Left lung (tissue), 10 donors: Measurements from ENCODE around the gene ACTRT2. TPM values are rescaled to one million over a fixed set of nuclear protein-coding genes. Genes with fewer than 3 reads are reported as not detected.

ENCODE experiments used
- ATAC-seq: fragments of 200-7000 bp; cut with Tn5 transposase; one replicate; pipeline ENCODE4 v1.9.1; 2020; ENCODE audit warnings: moderate library complexity
- DNase-seq, 4 donors: peaks; one replicate each; pipeline ENCODE4 v3.0.0-alpha.2; 2013 to 2020
- H3K27ac ChIP-seq, 2 donors: fragments of 200-600 bp; sonication (generic) in 1 of 2; one replicate each; pipeline versions ENCODE4 v1.5.0 to v1.8.0; 2020 to 2021
- H3K27me3 ChIP-seq, 2 donors: fragments of 200-600 bp; sonication (generic) in 1 of 2; one replicate each; pipeline versions ENCODE4 v1.5.0 to v1.8.0; 2020 to 2021
- H3K36me3 ChIP-seq, 2 donors: fragments of 200-600 bp; sonication (generic) in 1 of 2; one replicate each; pipeline versions ENCODE4 v1.5.0 to v1.8.0; 2020 to 2021
- H3K4me1 ChIP-seq, 2 donors: fragments of 200-600 bp; one replicate each; pipeline ENCODE4 v1.8.0; 2021
- H3K4me3 ChIP-seq, 2 donors: fragments of 200-600 bp; sonication (generic) in 1 of 2; one replicate each; pipeline versions ENCODE4 v1.5.0 to v1.8.0; 2020 to 2021; ENCODE audit warnings: mild to moderate bottlenecking in 1 of 2
- H3K9me3 ChIP-seq, 2 donors: fragments of 200-600 bp; sonication (generic) in 1 of 2; one replicate each; pipeline versions ENCODE4 v1.5.0 to v1.8.0; 2020 to 2021
- CTCF ChIP-seq, 2 donors: fragments of 200-600 bp; sonication (generic) in 1 of 2; IDR thresholded peaks; one replicate each; pipeline versions ENCODE4 v1.5.0 to v1.8.0; 2021; ENCODE audit warnings: antibody characterized with exemption in 2 of 2
- intact Hi-C, 2 donors: fragments of 100-400 bp; cut with DNase I; formaldehyde crosslinking; loops; one replicate each; pipeline versions ENCODE4 v1.11.2 to v1.14.2; 2022
- polyA plus RNA-seq, 6 donors: library from polyadenylated mRNA; unstranded; fragments of 120-200 nt; gene quantifications; one replicate each; pipeline ENCODE4 v1.2.1, GENCODE V29; 2013; ENCODE audit not compliant: insufficient read length in 6 of 6
- total RNA-seq, 2 donors: library from RNA; stranded (reverse); fragmentation: NEBNext Ultra II Directional; extraction: Animal tissue kit (Norgen Biotek cat#: 25700); gene quantifications; one replicate each; pipeline ENCODE4 v1.2.1, GENCODE V29; 2021
- donor health status: DM: no; HTN: yes; CAD: no.
- donor health status: DM: no; HTN: no; CAD: no.

Gene ACTRT2
- total and polyA plus RNA-seq, 8 donors: not detected

GRCh38 chr1:3060127-3060526 lies 38.9 kb downstream of the ACTRT2 start:
- Histone ChIP-seq H3K9me3 (no peaks in the 10 kb centered on the region), H3K27me3 (peaks cover 19 to 61% of the 10 kb centered on the region in 2 donors), H3K27ac (no peak overlapping the region), H3K4me1 (peaks cover 0 to 4% of the 10 kb centered on the region in 2 donors), H3K36me3 (no peaks in the 10 kb centered on the region), H3K4me3 (no peak overlapping the region)
- intact Hi-C loops: no loop called here
- ATAC-seq (no peak), DNase-seq (no peak)
- no peak for TF ChIP-seq CTCF (IDR thresholded peaks at IDR 0.05)

DNA sequence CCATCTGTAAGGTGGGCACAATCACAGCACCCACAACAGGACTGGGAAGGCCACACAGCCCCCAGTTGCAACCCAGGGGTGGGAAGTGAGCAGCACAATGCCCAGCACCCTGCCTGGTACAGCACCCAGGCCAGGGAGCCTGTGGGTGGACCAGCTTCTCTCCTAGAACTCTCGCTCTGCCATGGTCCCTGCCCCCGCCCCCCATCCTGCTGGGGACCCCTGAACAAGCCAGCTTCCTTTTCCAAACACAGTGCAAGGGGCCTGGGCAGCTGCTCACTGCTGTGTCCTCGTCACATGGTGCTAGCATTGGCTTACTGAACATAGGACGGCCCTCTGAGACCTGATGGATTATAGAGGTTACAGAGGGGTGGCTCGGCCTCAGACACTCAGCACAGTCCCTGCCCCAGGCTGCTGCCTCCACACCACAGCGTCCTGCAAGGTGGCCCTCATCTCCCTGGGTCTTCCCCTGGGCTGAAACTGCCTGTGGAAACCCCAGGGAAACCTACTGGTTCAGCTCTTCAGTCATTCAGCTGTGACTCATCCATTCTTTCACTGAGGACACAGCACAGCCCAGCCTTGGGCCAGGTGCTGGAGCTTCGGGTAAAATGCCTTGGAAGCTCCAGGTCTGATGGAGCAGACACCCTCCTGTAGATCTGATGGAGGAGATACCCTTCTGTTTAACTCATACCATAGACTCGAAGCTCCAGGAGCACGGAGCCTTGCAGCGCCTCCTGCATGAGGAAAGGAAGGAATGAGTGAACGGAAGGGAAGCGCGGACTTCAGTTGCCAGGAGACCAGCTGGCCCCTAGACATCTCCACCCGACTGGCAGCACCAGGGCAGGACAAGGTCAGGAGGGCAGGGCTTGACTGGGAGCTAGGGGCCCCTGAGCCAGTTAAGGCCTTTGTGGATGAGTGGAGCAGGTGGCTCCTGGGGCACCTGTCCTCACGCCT lies 39.6 kb downstream of the ACTRT2 start:
- intact Hi-C loops: no loop called here
- Histone ChIP-seq H3K27me3 (peaks cover 23 to 65% of the 10 kb centered on the region in 2 donors), H3K27ac (no peak overlapping the region), H3K4me3 (no peak overlapping the region), H3K4me1 (peaks cover 0 to 4% of the 10 kb centered on the region in 2 donors), H3K9me3 (no peaks in the 10 kb centered on the region), H3K36me3 (no peaks in the 10 kb centered on the region)
- no peak for ATAC-seq
- DNase-seq: no peak
- TF ChIP-seq CTCF (IDR thresholded peaks at IDR 0.05): no peak

DNA sequence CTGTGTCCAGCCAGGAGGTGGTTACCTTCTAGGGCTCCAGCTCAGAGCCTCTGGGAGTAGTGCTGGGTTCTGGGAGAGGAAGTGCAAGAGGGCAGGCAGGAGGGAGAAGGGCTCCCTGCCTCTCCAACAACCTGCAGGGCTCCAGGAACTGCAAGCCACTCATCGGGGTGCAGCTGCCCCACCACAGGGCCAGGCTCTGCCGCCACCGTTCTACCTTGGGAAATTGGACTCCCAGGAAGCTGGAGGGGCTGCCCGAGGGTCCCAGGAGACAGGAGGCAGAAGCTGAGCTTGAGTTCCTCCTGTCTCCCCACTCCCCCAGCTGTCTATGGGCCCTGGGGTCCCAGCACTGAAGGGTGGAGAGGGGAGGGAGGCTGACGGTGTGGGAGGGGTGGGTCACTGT lies 40.3 kb downstream of the ACTRT2 start:
- DNase-seq (peak in 1 of 4 donors; percentile 26), ATAC-seq (no peak)
- Histone ChIP-seq H3K36me3 (no peaks in the 10 kb centered on the region), H3K4me3 (no peak overlapping the region), H3K27me3 (peaks cover 24 to 72% of the 10 kb centered on the region in 2 donors), H3K9me3 (no peaks in the 10 kb centered on the region), H3K27ac (no peak overlapping the region), H3K4me1 (peaks cover 0 to 4% of the 10 kb centered on the region in 2 donors)
- no peak for TF ChIP-seq CTCF (IDR thresholded peaks at IDR 0.05)
- intact Hi-C loops: no loop called here

DNA sequence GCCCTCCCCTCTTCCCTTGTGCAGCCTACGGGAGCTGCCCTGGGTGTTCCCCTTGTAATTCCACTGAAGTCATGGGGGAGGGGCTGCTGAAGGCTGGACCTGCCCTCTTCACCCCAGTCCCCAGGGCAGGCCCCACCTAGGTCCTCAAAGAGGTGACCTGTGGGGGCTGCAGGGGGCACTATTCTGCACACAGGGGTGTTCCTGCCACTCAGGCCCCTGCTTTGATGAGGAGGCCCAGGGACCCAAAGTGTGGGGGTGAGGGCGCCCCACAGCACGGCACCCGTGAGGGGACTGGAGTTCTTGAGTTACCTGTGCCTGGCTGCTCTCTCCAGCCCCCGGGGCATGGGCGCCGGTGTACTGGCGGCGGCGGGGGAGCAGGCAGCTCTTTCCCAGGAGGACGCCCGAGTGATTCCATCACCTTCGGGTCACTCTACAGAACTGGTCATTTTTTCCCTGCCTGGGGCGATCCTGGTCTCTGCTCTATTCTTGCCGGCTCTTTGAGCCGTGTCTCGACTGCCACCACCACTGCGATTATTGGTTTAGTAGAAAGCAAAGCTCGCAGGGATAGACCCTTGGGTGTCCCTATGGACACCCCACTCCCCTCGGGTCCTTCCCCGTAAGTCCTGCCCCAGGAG lies 40.8 kb downstream of the ACTRT2 start:
- H3K9me3 ChIP-seq: no peaks in the 10 kb centered on the region
- DNase-seq (peak in 1 of 4 donors; percentile 14), ATAC-seq (no peak)
- intact Hi-C loops: no loop called here
- H3K4me3 ChIP-seq: no peak overlapping the region
- no peaks in the 10 kb centered on the region for H3K36me3 ChIP-seq
- H3K4me1 ChIP-seq: peaks cover 0 to 4% of the 10 kb centered on the region in 2 donors
- H3K27ac ChIP-seq: no peak overlapping the region
- H3K27me3 ChIP-seq: peaks cover 30 to 77% of the 10 kb centered on the region in 2 donors
- no peak for TF ChIP-seq CTCF (IDR thresholded peaks at IDR 0.05)
